HCT116 (cell line): Measurements from ENCODE around the gene CDON. TPM values are rescaled to one million over a fixed set of nuclear protein-coding genes. Genes with fewer than 3 reads are reported as not detected.

Experiments used
- ATAC-seq: fragments of 200-7000 bp; cut with Tn5 transposase; 2 replicates; pipeline ENCODE4 v1.9.1; 2020; ENCODE audit warnings: mild to moderate bottlenecking, moderate library complexity
- BruUV-seq: library from RNA; stranded (reverse); fragments of 400-500 nt; replicated peaks from 2 replicates; lab custom pipeline; 2021; lab: Mats Ljungman, UMichigan
- CTCF ChIA-PET: fragments of 300-600 bp; sonication (Branson Sonifier 250); formaldehyde crosslinking; loops from one replicate; lab custom pipeline; 2021; ENCODE audit warnings: antibody characterized with exemption; lab: Charles Lee
- POLR2A ChIA-PET: fragments of 300-600, 350-600 bp; sonication (Branson Sonifier 250); formaldehyde crosslinking; loops from one replicate; lab custom pipeline; 2021; ENCODE audit warnings: antibody characterized with exemption; lab: Charles Lee
- RAD21 ChIA-PET, 2 experiments: fragments of 300-600 bp; sonication (Branson Sonifier 250); formaldehyde crosslinking; loops; one replicate each; lab custom pipeline; 2023; ENCODE audit warnings: low total read pairs in 2 of 2; ENCODE audit not compliant: uncharacterized antibody in 2 of 2, unreplicated experiment in 2 of 2, low non-redundant PET in 1 of 2; lab: Charles Lee
- DNase-seq: peaks from one replicate; pipeline ENCODE4 v3.0.0-alpha.2; 2010; ENCODE audit warnings: low read depth, low spot score
- H2AFZ ChIP-seq: fragments of 200-600 bp; shearing (Covaris generic), sonication (generic); 2 replicates; pipeline ENCODE4 v1.6.1; 2017; ENCODE audit warnings: low read depth, mixed run types, mixed read lengths, antibody characterized with exemption, low read length; ENCODE audit not compliant: poor library complexity, severe bottlenecking
- H3K27ac ChIP-seq: 2 replicates; pipeline ENCODE4 v1.5.1; 2012; ENCODE audit warnings: low read depth, low read length
- H3K27me3 ChIP-seq: fragments of 200-600 bp; sonication (generic); 2 replicates; pipeline ENCODE4 v1.6.1; 2016; ENCODE audit warnings: mixed run types, low read length, mixed read lengths; ENCODE audit not compliant: insufficient read depth
- H3K36me3 ChIP-seq, 2 experiments: fragments of 200-500 bp in 1 of 2; fragments of 200-600 bp in 1 of 2; sonication (Bioruptor generic) in 1 of 2; sonication (generic) in 1 of 2; 2 replicates each; pipeline versions ENCODE4 v1.5.1 to v1.6.1; 2014 to 2016; ENCODE audit warnings: low read length in 2 of 2, inconsistent platforms in 1 of 2, mixed read lengths in 1 of 2, mixed run types in 1 of 2; ENCODE audit not compliant: insufficient read depth in 2 of 2, control insufficient read depth in 1 of 2
- H3K4me1 ChIP-seq, 2 experiments: fragments of 200-600 bp in 1 of 2; sonication (generic) in 1 of 2; 2 replicates each; pipeline versions ENCODE4 v1.5.1 to v1.6.1; 2012 to 2017; ENCODE audit warnings: low read length in 2 of 2, inconsistent platforms in 1 of 2, mild to moderate bottlenecking in 1 of 2, mixed read lengths in 1 of 2, mixed run types in 1 of 2, moderate library complexity in 1 of 2; ENCODE audit not compliant: insufficient read depth in 2 of 2, control insufficient read depth in 1 of 2
- H3K4me2 ChIP-seq: fragments of 200-600 bp; sonication (generic); 2 replicates; pipeline ENCODE4 v1.6.1; 2017; ENCODE audit warnings: mixed run types, low read length, mixed read lengths
- H3K4me3 ChIP-seq, 2 experiments: fragments of 200-600 bp in 1 of 2; sonication (generic) in 1 of 2; replicated peaks in 1 of 2; 2 replicates each; pipeline ENCODE4 v1.5.1; 2011 to 2016; ENCODE audit warnings: low read length in 2 of 2, control low read depth in 1 of 2, low read depth in 1 of 2, mild to moderate bottlenecking in 1 of 2, mixed read lengths in 1 of 2, mixed run types in 1 of 2
- H3K79me2 ChIP-seq: fragments of 200-600 bp; sonication (generic); 2 replicates; pipeline ENCODE4 v1.6.1; 2017; ENCODE audit warnings: mild to moderate bottlenecking, mixed run types, low read length, moderate library complexity, mixed read lengths; ENCODE audit not compliant: insufficient read depth
- H3K9ac ChIP-seq: fragments of 200-600 bp; sonication (generic); 2 replicates; pipeline ENCODE4 v1.6.1; 2016; ENCODE audit warnings: low read length, mixed read lengths
- H3K9me2 ChIP-seq: fragments of 200-600 bp; sonication (generic), shearing (Covaris generic); 2 replicates; pipeline ENCODE4 v1.6.1; 2017; ENCODE audit warnings: mixed run types, mild to moderate bottlenecking, moderate library complexity; ENCODE audit not compliant: insufficient read depth
- H3K9me3 ChIP-seq, 2 experiments: fragments of 200-500 bp in 1 of 2; fragments of 200-600 bp in 1 of 2; sonication (Bioruptor generic) in 1 of 2; sonication (generic) in 1 of 2; 2 replicates each; pipeline ENCODE4 v1.6.1; 2014 to 2017; ENCODE audit warnings: low read length in 2 of 2, mixed read lengths in 2 of 2, inconsistent platforms in 1 of 2, low read depth in 1 of 2, mild to moderate bottlenecking in 1 of 2, mixed run types in 1 of 2, moderate library complexity in 1 of 2; ENCODE audit not compliant: control insufficient read depth in 1 of 2, insufficient read depth in 1 of 2
- H4K20me1 ChIP-seq: fragments of 200-600 bp; sonication (generic), shearing (Covaris generic); 2 replicates; pipeline ENCODE4 v1.6.1; 2017; ENCODE audit warnings: mixed run types, mild to moderate bottlenecking, moderate library complexity; ENCODE audit not compliant: insufficient read depth
- CEBPB ChIP-seq: IDR thresholded peaks from 2 replicates; pipeline ENCODE4 v1.6.1; 2012; ENCODE audit warnings: low read depth
- EZH2 ChIP-seq: fragments of 200-600 bp; sonication (generic); IDR thresholded peaks from 2 replicates; pipeline ENCODE4 v1.6.1; 2017; ENCODE audit warnings: antibody characterized with exemption, mixed run types
- FOSL1 ChIP-seq: IDR thresholded peaks from 2 replicates; pipeline ENCODE4 v1.6.1; 2012; ENCODE audit warnings: low read depth
- POLR2A ChIP-seq: IDR thresholded peaks from 2 replicates; pipeline ENCODE4 v1.7.0; 2011; ENCODE audit warnings: borderline replicate concordance; ENCODE audit not compliant: insufficient read depth, insufficient read length; ENCODE audit errors: extremely low read depth
- POLR2AphosphoS5 ChIP-seq: IDR thresholded peaks from 2 replicates; pipeline ENCODE4 v1.6.1; 2011; ENCODE audit warnings: mild to moderate bottlenecking, low read depth, low read length, moderate library complexity
- RAD21 ChIP-seq: IDR thresholded peaks from 2 replicates; pipeline ENCODE4 v1.6.1; 2012; ENCODE audit warnings: low read depth, mild to moderate bottlenecking
- SIN3A ChIP-seq: IDR thresholded peaks from 2 replicates; pipeline ENCODE4 v1.6.1; 2012; ENCODE audit warnings: low read depth
- YY1 ChIP-seq: IDR thresholded peaks from 2 replicates; pipeline ENCODE4 v1.6.1; 2011; ENCODE audit warnings: low read length, low read depth, moderate library complexity, mild to moderate bottlenecking; ENCODE audit not compliant: insufficient replicate concordance; ENCODE audit errors: extremely low read depth
- ZFX ChIP-seq: fragments of 450-650 bp; IDR thresholded peaks from 2 replicates; pipeline ENCODE4 v1.6.1; 2017
- ZNF274 ChIP-seq: fragments of 200-500 bp; sonication (Bioruptor generic); IDR thresholded peaks from 2 replicates; pipeline ENCODE4 v1.6.1; 2014; ENCODE audit warnings: mild to moderate bottlenecking, low read depth, low read length, inconsistent platforms
- intact Hi-C: fragments of 100-400 bp; cut with micrococcal nuclease; formaldehyde crosslinking; loops from 2 replicates; pipeline ENCODE4 v1.10.0; 2022
- total RNA-seq: library from RNA; stranded (reverse); gene quantifications from one replicate; pipeline ENCODE4 v1.2.1, GENCODE V29; 2021; ENCODE audit not compliant: unreplicated experiment
- TF ChIP-seq, protein P1 (sequence below): IDR thresholded peaks from 2 replicates; pipeline ENCODE4 v1.6.1; 2012
- TF ChIP-seq, protein P2 (sequence below), 3 experiments: fragments of 200-600 bp in 1 of 3; sonication (generic) in 1 of 3; IDR thresholded peaks in 2 of 3; conservative IDR thresholded peaks in 1 of 3; 2 replicates each; pipeline ENCODE4 v1.5.1; 2012 to 2017; ENCODE audit warnings: low read depth in 2 of 3, low read length in 2 of 3, antibody characterized with exemption in 1 of 3, borderline replicate concordance in 1 of 3, control low read depth in 1 of 3, mild to moderate bottlenecking in 1 of 3, mixed read lengths in 1 of 3, mixed run types in 1 of 3, moderate library complexity in 1 of 3; ENCODE audit not compliant: insufficient read depth in 1 of 3
- TF ChIP-seq, protein P3 (sequence below): IDR thresholded peaks from 2 replicates; pipeline ENCODE4 v1.6.1; 2011; ENCODE audit warnings: mild to moderate bottlenecking, low read length, moderate library complexity; ENCODE audit not compliant: insufficient replicate concordance; ENCODE audit errors: extremely low read depth
- TF ChIP-seq, protein P4 (sequence below): IDR thresholded peaks from 2 replicates; pipeline ENCODE4 v1.6.1; 2012

Gene CDON
- total RNA-seq, 1 experiment from 2014 or later: 16.9 TPM

DNA sequence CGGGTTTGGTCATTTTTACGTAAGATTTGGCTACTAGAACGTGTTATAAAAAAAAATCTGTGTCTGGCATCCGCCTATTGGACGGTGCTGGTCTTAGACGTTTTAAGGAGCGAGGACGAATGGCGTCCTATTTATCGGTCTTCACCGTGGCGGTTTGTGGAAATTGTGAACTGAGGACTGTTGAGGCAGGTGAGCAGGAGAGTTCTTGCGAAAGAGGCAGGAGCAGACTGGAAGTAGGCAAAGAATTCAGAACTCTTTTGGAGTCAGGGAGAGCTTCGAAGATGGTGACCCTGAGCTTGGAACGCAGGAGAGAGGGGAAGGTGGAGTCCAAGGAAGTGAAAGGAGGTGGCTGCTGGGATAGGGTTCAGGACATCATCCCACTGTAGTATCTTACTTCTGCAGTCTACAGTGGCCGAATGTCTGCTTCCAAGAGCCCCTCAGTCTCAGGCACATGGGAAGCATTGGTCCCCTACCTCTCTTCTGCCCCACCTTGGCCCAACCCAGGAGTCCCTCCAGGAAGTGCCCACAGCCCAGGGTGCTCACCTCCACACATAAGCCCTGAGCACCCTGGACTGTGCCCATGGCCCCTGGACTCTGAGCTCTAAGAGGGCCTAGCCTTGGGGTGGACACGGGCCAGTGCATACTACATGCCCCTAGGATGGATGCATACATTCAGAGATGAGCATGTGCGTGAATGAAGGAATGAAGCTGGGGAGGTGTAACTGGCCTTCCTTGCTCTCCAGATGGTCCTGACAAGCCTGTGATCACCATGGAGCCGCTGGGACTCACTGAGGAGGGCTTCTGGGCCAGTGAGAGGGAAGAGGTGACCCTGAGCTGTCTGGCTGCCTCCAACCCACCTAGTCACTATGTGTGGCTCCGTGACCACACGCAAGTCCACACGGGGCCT is 113.1 kb downstream of the CDON start (continued):
- TF ChIP-seq, protein P1, sequence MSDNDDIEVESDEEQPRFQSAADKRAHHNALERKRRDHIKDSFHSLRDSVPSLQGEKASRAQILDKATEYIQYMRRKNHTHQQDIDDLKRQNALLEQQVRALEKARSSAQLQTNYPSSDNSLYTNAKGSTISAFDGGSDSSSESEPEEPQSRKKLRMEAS: no peak
- TF ChIP-seq ZNF274: no peak
- no peak for TF ChIP-seq FOSL1
- no peak for TF ChIP-seq CEBPB

DNA sequence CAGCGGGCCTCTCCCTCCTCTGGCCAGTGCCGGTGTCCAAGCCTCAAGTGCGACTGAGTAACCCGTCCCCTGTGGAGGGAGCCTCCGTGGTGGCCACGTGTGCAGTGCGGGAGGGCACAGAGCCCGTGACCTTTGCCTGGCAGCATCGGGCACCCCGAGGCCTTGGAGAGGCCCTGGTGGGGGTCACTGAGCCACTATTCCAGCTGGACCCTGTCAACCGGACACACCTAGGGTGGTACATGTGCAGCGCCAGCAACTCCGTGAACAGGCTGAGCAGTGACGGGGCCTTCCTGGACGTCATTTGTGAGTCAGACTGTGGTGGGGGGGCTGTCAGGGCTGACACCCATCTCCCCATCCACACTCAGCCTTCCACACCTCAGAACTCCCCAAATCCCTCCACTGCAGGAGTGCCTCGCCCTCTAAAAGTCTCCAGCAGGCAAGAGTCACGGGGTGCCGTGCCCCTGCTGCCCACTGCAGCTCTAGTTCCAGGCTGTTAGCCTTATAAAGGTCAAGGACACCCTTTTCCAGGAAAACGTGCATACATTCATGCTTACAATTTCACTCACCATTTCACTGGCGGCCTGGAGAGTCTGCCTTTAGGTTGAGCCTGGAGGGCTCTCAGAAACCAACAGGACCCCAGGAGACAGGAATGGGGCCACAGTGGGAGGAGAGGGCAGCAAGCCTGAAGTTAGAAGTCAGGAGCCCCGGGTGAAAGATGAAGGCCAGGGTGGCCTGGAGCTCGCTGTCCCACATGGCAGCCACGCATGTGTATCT is 114.2 kb downstream of the CDON start:
- H3K4me1 ChIP-seq: peaks cover 7 to 10% of the 10 kb centered on the region in 2 experiments
- no peaks in the 10 kb centered on the region for H3K9me2 ChIP-seq
- no peak overlapping the region for H3K4me2 ChIP-seq
- ChIA-PET POLR2A (no interaction called here), CTCF (interaction anchor here (0.5 kb wide), 1 partner anchor 407 kb away, joined by 4 read pairs; the partner anchor contains the start of gene ST3GAL4), RAD21 (no interaction called here)
- H3K27ac ChIP-seq: no peak overlapping the region
- ATAC-seq (no peak), DNase-seq (no peak)
- H3K9ac ChIP-seq: no peak overlapping the region
- no peaks in the 10 kb centered on the region for H3K27me3 ChIP-seq
- H3K9me3 ChIP-seq: no peaks in the 10 kb centered on the region
- H3K36me3 ChIP-seq: no peaks in the 10 kb centered on the region
- intact Hi-C loops: no loop called here
- BruUV-seq: no TSS peak
- no peak overlapping the region for H3K4me3 ChIP-seq
- H4K20me1 ChIP-seq: no peaks in the 10 kb centered on the region
- no peak overlapping the region for H2AFZ ChIP-seq
- no peaks in the 10 kb centered on the region for H3K79me2 ChIP-seq
- TF ChIP-seq POLR2AphosphoS5 (no peak), ZFX (no peak), RAD21 (no peak), YY1 (no peak), EZH2 (no peak), POLR2A (no peak), SIN3A (no peak), ZNF274 (no peak)
- TF ChIP-seq, protein P2, sequence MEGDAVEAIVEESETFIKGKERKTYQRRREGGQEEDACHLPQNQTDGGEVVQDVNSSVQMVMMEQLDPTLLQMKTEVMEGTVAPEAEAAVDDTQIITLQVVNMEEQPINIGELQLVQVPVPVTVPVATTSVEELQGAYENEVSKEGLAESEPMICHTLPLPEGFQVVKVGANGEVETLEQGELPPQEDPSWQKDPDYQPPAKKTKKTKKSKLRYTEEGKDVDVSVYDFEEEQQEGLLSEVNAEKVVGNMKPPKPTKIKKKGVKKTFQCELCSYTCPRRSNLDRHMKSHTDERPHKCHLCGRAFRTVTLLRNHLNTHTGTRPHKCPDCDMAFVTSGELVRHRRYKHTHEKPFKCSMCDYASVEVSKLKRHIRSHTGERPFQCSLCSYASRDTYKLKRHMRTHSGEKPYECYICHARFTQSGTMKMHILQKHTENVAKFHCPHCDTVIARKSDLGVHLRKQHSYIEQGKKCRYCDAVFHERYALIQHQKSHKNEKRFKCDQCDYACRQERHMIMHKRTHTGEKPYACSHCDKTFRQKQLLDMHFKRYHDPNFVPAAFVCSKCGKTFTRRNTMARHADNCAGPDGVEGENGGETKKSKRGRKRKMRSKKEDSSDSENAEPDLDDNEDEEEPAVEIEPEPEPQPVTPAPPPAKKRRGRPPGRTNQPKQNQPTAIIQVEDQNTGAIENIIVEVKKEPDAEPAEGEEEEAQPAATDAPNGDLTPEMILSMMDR (IDR thresholded peaks at IDR 0.05 in 2 of 3, conservative IDR thresholded peaks at IDR 0.05 in 1 of 3; ENCODE audit: borderline replicate concordance in 1 of 3, insufficient read depth in 1 of 3, low read depth in 2 of 3, low read length in 2 of 3): no peak
- TF ChIP-seq, protein P3, sequence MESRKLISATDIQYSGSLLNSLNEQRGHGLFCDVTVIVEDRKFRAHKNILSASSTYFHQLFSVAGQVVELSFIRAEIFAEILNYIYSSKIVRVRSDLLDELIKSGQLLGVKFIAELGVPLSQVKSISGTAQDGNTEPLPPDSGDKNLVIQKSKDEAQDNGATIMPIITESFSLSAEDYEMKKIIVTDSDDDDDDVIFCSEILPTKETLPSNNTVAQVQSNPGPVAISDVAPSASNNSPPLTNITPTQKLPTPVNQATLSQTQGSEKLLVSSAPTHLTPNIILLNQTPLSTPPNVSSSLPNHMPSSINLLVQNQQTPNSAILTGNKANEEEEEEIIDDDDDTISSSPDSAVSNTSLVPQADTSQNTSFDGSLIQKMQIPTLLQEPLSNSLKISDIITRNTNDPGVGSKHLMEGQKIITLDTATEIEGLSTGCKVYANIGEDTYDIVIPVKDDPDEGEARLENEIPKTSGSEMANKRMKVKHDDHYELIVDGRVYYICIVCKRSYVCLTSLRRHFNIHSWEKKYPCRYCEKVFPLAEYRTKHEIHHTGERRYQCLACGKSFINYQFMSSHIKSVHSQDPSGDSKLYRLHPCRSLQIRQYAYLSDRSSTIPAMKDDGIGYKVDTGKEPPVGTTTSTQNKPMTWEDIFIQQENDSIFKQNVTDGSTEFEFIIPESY: no peak
- TF ChIP-seq, protein P1: no peak
- TF ChIP-seq, protein P4, sequence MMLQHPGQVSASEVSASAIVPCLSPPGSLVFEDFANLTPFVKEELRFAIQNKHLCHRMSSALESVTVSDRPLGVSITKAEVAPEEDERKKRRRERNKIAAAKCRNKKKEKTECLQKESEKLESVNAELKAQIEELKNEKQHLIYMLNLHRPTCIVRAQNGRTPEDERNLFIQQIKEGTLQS: no peak
- TF ChIP-seq, all 23 proteins: peak for 0
